ENCODE data around the gene PEX26. TPM values are rescaled to one million over a fixed set of nuclear protein-coding genes. Genes with fewer than 3 reads are reported as not detected.

PEX26 gene
- total and polyA plus RNA-seq, 2 experiments from 2014 or later: 4.0 to 48.9 TPM

- Histone ChIP-seq H3K4me1 (ENCODE audit: insufficient read depth) (peaks cover 3% of the 10 kb centered on the region; the same call in 1 of the 2 replicates), H3K27ac (ENCODE audit: low read depth) (no peak overlapping the region), H3K4me3 (no peak overlapping the region), H4K20me1 (replicated peaks; ENCODE audit: insufficient read depth) (no peaks in the 10 kb centered on the region), H3K36me3 (ENCODE audit: insufficient read depth) (no peaks in the 10 kb centered on the region), H3K9me2 (ENCODE audit: insufficient read depth) (no peaks in the 10 kb centered on the region), H2AFZ (no peak overlapping the region), H3F3A (replicated peaks; ENCODE audit: low read depth) (no peaks in the 10 kb centered on the region; the same call in 1 of the 2 replicates), H3K27me3 (ENCODE audit: insufficient read depth) (no peaks in the 10 kb centered on the region), H3K4me2 (no peak overlapping the region), H3K79me2 (replicated peaks; ENCODE audit: insufficient read depth) (no peaks in the 10 kb centered on the region)
- Mint-ChIP-seq H3K36me3 (ENCODE audit: low read depth) (peaks cover 6% of the 10 kb centered on the region), H3K9me3 (peaks cover 8% of the 10 kb centered on the region), H3K27ac (no peak overlapping the region), H3K27me3 (ENCODE audit: insufficient read depth, low read depth, poor library complexity) (peaks cover 6% of the 10 kb centered on the region), H3K4me3 (no peak overlapping the region), H3K4me1 (peaks cover 1% of the 10 kb centered on the region; the same call in 1 of the 3 replicates)
- no peak for DNase-seq (ENCODE audit: low spot score)
- TF ChIP-seq JUNB (IDR thresholded peaks at IDR 0.05; ENCODE audit: unreplicated experiment) (no peak), STAT1 (IDR thresholded peaks at IDR 0.05; ENCODE audit: unreplicated experiment) (no peak), POLR2AphosphoS5 (IDR thresholded peaks at IDR 0.05; ENCODE audit: low read depth) (no peak)
- ATAC-seq: no peak
These were observed 66.3 kb downstream of the PEX26 start for GRCh38 chr22:18144105-18144504.

GRCh38 chr22:18145676-18146388 is 68.0 kb downstream of the PEX26 start:
- H3K4me2 ChIP-seq: no peak overlapping the region
- Mint-ChIP-seq H3K36me3 (ENCODE audit: low read depth) (peaks cover 6% of the 10 kb centered on the region), H3K4me1 (peaks cover 12% of the 10 kb centered on the region; the same call in 2 of the 3 replicates), H3K27ac (no peak overlapping the region), H3K9me3 (peaks cover 4% of the 10 kb centered on the region), H3K4me3 (no peak overlapping the region), H3K27me3 (ENCODE audit: insufficient read depth, low read depth, poor library complexity) (peaks cover 14% of the 10 kb centered on the region)
- no peaks in the 10 kb centered on the region; the same call in 1 of the 2 replicates for H3F3A ChIP-seq (replicated peaks; ENCODE audit: low read depth)
- peaks cover 9% of the 10 kb centered on the region; the same call in 1 of the 2 replicates for H3K4me1 ChIP-seq (ENCODE audit: insufficient read depth)
- ATAC-seq: no peak
- no peaks in the 10 kb centered on the region for H3K9me2 ChIP-seq (ENCODE audit: insufficient read depth)
- H3K79me2 ChIP-seq (replicated peaks; ENCODE audit: insufficient read depth): no peaks in the 10 kb centered on the region
- TF ChIP-seq NANOG (IDR thresholded peaks at IDR 0.05; ENCODE audit: borderline replicate concordance): no peak
- TF ChIP-seq REST (IDR thresholded peaks at IDR 0.05; ENCODE audit: unreplicated experiment): no peak
- no peak for TF ChIP-seq CREB1 (CRISPR knock-in tag; IDR thresholded peaks at IDR 0.05; ENCODE audit: low read depth)
- no peak overlapping the region for H2AFZ ChIP-seq
- H4K20me1 ChIP-seq (replicated peaks; ENCODE audit: insufficient read depth): no peaks in the 10 kb centered on the region
- no peak overlapping the region for H3K27ac ChIP-seq (ENCODE audit: low read depth)
- H3K36me3 ChIP-seq (ENCODE audit: insufficient read depth): no peaks in the 10 kb centered on the region
- H3K27me3 ChIP-seq (ENCODE audit: insufficient read depth): peaks cover 4% of the 10 kb centered on the region; the same call in 1 of the 2 replicates
- H3K4me3 ChIP-seq: no peak overlapping the region
- DNase-seq (ENCODE audit: low spot score): no peak

- H3K4me3 ChIP-seq: no peak overlapping the region
- H3K79me2 ChIP-seq (replicated peaks; ENCODE audit: insufficient read depth): no peaks in the 10 kb centered on the region
- no peak overlapping the region for H3K27ac ChIP-seq (ENCODE audit: low read depth)
- H3K36me3 Mint-ChIP-seq (ENCODE audit: low read depth): peaks cover 1% of the 10 kb centered on the region
- peaks cover under 1% of the 10 kb centered on the region for H3K9me3 Mint-ChIP-seq
- H3K36me3 ChIP-seq (ENCODE audit: insufficient read depth): no peaks in the 10 kb centered on the region
- H2AFZ ChIP-seq: no peak overlapping the region
- H4K20me1 ChIP-seq (replicated peaks; ENCODE audit: insufficient read depth): no peaks in the 10 kb centered on the region
- ATAC-seq: no peak
- peaks cover 15% of the 10 kb centered on the region for H3K27me3 Mint-ChIP-seq (ENCODE audit: insufficient read depth, low read depth, poor library complexity)
- no peak overlapping the region for H3K4me3 Mint-ChIP-seq
- peaks cover 9% of the 10 kb centered on the region; the same call in 1 of the 2 replicates for H3K4me1 ChIP-seq (ENCODE audit: insufficient read depth)
- no peaks in the 10 kb centered on the region for H3K9me2 ChIP-seq (ENCODE audit: insufficient read depth)
- H3F3A ChIP-seq (replicated peaks; ENCODE audit: low read depth): no peaks in the 10 kb centered on the region; the same call in 1 of the 2 replicates
- no peak overlapping the region for H3K27ac Mint-ChIP-seq
- H3K4me2 ChIP-seq: no peak overlapping the region
- peaks cover 4% of the 10 kb centered on the region; the same call in 1 of the 2 replicates for H3K27me3 ChIP-seq (ENCODE audit: insufficient read depth)
- peaks cover 14% of the 10 kb centered on the region; the same call in 2 of the 3 replicates for H3K4me1 Mint-ChIP-seq
- no peak for DNase-seq (ENCODE audit: low spot score)
- TF ChIP-seq ZNF331 (CRISPR knock-in tag; IDR thresholded peaks at IDR 0.05; ENCODE audit: low read depth): no peak
- no peak for TF ChIP-seq ZNF114 (CRISPR knock-in tag; IDR thresholded peaks at IDR 0.05)
These were observed 68.6 kb downstream of the PEX26 start for GRCh38 chr22:18146389-18146753.

All from GM23338 (cell line).